GM21576 (cell line): ENCODE data around the gene ODAD4.

Experiments
- ATAC-seq: cut with Tn5 transposase; IDR thresholded peaks from one replicate; pipeline ENCODE4 v1.9.1; 2021; ENCODE audit warnings: mild to moderate bottlenecking, moderate library complexity; ENCODE audit not compliant: unreplicated experiment

Gene ODAD4

DNA sequence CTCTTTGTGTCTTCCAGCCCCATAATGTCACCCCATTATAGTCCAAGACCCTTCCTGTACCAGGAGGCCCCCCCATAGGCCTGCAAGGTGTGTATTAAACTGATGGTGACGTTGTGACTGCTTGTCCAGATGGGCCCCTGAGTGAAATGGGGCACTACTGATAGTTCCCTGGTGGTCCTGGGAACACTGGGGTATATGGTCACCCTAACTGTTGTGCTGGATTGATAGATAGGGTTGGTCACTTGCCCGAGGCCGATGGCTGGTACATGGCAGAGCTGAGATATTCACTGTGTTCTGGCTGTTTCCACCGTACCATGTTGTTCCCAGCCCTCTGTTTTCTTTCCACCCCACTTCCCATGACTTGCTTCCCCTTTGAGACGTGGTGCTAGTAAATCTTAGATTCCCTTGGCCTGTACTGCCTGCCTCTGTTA, 40.5 kb downstream of the ODAD4 start:
- no peak for ATAC-seq

DNA sequence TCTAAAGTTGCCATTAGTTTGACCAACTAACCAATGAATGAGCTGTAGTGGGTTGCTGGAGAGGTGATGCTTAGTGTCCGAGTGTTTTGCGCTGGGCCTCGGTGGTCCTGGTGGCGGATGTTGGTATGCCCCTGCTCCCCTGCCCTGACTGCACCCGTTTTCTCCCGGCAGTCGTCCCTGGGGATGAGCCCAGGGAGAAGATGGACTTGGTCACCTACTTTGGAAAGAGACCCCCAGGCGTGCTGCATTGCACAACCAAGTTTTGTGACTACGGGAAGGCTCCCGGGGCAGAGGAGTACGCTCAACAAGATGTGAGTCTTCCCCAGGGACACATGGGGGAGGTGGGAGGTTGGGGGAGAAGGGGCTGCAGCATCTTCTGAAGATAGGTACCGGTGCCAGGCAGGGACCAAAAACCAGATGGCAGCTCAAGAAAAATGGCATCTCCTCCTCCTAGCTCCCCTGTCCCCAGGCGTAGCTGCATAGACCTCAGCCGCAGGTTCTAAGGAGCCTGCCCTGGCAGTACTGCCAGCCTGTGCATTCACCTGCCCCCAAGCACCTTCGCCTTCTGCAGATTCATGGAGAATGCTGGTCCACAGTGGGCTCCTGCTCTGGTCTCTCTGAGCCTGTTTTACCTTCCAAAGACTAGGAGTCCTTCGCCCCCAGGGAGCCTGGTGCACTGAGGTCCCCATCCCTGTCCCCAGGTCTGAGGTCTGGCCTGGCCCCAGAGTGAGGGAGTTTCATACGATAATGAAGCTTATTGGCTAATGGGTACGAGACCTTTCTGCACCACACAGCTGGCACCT, 41.5 kb downstream of the ODAD4 start:
- no peak for ATAC-seq

DNA sequence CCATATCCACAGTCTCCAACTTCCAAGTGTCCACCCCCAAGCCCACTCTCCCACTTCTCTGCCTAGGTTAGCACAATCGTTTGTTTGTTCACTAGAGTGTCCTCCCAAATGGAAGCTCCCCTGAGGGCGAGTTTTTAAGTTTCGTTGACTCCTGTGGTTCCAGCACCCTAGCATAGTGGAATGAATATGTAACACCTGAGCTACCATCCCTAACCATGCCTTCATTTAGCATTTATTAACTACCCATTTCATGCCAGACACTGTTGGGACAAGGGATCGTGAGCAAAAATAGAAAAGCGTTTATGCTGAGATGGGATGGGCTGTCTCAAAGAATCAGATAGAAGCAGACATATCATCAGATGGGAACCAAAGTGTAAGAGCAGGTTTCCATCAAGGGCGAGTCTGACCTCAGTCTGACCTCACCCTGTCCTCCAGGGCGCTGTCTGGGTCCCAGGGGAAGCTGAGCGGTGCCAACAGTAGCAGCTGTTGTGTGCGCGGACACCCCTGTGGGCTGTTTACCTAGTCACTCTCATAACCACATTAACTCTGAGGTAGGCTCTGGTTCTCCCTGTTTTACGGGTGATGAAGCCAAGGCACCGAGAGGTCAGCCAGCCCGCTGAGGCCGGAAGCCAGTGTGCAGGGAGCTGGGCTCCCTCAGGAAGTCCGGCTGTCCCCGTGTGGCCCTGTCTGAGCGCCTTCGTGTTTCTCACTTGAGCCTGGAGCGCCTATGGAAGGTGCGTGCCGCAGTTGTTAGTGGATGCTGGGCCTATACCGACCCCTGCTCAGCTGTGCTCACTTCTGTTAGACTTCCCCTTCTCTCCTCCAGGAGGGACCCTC, 42.4 kb downstream of the ODAD4 start:
- ATAC-seq: no peak

DNA sequence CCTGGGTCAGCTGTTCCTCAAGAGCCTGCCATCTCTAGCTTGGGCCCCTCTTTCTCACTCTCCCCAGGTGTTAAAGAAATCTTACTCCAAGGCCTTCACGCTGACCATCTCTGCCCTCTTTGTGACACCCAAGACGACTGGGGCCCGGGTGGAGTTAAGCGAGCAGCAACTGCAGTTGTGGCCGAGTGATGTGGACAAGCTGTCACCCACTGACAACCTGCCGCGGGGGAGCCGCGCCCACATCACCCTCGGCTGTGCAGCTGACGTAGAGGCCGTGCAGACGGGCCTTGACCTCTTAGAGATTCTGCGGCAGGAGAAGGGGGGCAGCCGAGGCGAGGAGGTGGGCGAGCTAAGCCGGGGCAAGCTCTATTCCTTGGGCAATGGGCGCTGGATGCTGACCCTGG, 43.0 kb downstream of the ODAD4 start:
- no peak for ATAC-seq

DNA sequence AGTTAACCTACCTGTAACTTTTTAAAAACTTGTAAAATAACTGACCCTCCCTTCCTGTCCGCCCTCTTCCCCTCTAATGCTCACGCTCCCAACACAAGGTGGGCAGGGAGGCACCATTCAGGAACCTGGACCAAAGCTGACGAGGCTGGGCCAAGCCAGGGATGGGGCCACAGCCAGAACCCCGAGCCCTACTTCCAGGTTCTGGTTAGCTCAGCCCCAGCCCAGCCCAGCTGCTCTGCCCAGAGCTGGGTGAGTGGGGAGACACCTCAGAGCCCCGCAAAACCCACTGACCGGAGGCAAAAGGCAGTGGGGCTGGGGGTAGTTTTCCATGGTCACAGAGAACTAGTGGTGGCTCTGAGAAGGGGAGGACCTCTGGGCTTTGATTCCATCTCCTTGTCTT, 43.6 kb downstream of the ODAD4 start:
- no peak for ATAC-seq

DNA sequence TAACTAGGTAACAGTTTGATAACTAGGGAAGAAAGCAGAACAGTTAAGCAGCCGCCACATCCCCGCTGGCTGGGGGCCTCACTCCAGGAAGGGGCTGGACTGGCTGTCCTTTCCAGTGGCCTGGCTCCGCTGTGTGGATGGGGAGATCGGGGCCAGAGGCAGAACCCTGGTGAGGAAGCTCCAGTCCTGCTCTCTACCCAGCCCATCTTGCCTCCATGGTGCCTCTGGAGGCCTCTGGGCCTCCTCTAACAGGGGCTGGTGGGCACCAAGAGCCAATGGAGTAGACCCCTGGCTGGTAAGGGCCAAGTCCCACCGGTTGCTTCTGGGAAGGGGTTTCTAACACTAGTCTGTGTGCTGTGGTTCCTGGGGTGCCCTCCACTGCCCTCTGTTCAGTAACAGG, 44.2 kb downstream of the ODAD4 start:
- no peak for ATAC-seq

DNA sequence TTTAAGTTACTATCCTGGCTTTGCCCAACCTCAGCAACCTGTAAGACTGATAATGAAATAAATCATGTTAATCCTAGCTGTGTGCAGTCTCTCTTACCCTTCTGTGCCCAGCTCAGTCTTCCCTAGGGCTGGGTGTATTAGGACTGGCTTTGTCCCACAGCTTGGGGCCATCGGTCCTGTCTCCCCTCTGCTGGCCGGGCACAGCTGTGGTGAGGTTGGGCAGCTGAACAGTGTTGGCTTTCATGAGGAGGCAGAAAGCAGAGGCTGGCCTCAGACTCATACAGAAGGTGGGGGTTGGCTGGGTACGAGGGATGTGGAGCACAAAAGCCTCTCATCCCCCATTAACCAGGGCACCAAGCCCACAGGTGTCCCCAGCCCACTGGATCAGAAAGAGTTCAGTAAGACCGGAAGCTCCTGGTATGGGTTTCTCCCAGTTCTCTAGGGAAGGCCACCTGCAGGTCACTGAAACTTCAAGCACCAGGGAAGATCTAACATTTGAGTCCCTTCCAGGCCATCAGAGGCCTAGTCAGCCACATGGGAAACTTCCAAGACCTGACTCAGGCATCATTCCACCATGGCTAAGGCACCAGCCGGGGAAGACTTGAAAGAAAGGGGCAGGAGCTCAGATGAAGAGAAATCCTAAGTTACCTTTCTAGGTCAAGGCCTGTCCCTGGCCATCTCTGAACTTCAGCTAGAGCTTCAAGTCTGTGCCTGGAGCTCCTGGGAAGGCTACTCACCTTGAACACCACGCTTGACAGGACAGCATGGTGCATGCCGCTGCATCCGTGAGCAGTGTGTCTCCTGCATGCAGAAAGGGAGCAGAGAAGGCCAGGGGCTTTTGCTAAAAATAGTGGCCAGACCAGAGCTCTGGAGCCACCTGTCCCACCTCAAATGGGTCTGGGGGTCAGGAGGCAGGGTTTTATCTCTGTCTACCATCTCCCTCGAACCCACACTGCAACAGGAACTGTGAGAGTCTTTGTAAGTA, 45.0 kb downstream of the ODAD4 start:
- no peak for ATAC-seq

DNA sequence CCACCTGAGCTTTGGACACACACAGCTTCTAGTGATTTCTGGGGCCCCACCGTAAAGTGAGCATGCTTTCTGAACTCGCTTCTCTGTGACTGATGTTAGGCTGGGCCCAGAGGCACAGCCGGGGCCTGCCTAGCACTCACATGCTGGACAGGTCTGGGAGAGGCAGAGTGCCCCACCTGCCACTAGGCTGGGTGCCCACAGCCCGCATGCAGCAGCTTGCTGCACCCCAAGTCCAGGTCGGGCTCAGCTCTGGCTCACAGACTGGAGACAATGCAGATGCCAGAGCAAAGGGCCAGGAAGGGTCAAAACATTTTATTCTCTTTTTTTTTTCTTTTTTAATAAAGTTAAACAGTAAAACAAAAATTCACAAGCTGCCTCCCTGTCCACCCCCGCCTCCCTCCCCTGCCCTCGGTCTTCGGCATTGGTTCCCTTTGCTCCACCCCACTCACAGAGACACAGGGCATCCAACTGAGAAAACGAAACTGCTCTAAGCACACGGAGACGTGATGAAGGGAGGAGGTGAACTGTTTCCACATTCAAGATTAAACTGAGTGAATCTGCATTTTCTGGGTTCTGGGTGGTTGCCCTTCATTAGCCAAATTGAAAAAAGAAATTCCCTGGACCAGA, 45.8 kb downstream of the ODAD4 start:
- no peak for ATAC-seq

DNA sequence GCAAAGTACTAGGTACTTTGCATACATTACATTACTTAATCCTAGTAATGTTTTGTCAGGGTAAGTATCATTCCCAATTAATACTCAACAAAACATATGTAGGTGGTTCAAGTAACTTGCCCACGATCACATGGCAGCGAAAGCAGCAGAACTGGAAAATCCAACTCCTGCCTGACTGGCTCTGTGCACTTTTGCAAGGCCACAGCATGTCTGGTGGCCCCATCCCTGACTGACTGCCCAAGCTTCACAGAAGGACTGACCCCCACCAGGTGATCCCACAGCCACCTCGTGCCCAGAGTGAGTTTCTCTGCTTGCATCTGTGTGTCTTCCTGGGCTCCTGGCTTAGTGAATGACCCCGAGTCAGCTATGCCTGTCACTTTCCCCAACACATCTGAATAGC, 47.6 kb downstream of the ODAD4 start:
- no peak for ATAC-seq

DNA sequence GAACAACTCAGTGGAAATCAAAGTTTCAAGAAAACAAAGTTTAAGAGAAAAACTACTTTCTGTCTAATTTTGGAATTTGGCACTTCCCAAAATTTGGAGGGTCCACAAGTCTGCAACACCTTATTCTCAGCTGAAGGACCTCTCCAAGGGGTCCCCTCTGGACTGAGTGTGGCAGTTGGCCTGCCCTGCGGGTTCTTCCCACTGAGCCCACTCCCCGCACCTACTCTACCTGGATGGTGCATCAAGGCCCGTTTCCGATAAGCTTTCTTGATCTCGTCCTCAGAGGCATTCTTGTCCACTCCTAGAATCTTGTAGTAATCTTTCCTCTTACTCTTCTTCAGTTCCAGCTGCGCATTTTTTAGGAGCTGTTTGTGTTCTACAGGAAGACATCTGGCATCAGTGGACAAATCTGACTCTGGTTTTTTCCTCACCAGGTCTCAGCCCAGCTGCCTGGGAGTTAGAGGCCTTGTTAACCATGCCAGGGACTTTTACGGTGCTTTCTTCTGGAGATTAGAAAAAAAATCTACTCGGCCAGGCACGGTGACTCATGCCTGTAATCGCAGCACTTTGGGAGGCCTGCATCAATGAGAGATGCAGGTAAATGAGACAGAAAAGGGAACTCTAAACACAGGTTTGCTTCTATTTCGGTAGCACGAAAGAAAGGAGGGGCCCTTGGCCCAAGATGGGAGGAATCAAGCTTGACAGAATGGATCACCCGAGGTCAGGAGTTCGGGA, 51.8 kb downstream of the ODAD4 start:
- ATAC-seq: no peak

DNA sequence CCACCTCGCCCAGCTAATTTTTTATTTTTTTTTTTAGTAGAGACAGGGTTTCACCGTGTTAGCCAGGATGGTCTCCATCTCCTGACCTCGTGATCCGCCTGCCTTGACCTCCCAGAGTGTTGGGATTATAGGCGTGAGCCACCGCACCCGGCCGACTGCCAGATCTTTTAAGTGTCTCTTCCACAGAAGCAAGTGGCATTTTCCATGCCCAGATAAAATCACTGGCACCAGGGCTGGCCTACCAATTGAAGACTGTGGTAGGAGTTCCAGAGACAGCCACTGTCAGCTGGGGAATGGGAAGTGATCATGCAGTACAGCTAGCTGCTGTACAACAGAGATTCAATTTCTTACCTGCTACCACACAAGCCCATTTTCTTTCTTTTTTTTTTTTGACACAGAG, 54.0 kb downstream of the ODAD4 start:
- no peak for ATAC-seq

DNA sequence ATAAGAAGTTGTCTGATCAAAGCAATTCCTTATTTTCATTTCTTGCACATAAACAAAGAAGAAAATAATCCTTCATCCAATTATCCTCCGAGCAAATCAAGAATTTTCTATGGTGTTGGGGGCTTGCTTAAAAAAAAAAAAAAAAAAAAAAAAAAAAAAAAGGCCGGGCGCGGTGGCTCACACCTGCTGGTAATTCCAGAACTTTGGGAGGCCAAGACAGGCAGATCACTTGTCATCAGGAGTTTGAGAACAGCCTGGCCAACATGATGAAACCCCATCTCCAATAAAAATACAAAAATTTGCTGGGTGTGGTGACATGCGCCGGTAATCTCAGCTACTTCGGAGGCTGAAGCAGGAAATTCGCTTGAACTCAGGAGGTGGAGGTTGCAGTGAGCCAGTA, 55.5 kb downstream of the ODAD4 start:
- ATAC-seq: no peak

DNA sequence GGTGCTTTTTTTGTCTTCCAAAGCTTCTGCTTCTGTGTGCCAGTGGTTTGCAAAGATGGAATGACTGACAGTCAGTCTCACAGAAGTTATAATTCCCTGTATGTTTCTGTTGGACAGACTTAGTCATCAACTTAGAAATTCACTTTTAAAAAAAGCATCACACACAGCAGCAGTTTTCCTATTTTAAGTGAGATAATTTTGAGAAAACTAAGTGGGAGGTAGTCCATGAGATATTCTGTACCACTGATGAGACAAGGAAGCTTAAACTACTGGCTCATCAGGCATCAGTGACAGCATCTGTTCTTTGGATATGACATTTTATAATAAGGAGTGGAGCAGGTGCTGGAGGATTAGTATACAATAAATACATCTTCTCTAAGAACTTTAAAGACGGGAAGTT, 56.2 kb downstream of the ODAD4 start:
- no peak for ATAC-seq

DNA sequence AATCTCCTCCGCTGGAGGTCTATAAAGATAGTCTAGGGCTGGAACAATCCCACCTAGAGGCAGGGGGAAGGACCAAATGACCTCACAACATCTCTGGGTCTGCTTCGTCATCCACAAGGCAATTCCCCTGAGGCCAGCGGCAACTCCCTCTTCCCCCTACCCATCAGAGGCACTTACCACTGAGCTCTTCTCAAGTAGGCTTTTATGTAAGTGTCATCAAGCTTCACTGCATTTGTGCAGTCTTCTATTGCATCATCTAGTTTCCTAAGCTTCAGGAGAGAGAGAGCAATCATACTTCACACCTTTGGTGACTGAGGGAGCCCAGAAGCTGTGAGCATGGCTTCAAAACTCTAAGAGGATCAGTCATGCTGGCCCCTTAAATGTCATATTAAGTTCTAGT, 57.2 kb downstream of the ODAD4 start:
- ATAC-seq: no peak

DNA sequence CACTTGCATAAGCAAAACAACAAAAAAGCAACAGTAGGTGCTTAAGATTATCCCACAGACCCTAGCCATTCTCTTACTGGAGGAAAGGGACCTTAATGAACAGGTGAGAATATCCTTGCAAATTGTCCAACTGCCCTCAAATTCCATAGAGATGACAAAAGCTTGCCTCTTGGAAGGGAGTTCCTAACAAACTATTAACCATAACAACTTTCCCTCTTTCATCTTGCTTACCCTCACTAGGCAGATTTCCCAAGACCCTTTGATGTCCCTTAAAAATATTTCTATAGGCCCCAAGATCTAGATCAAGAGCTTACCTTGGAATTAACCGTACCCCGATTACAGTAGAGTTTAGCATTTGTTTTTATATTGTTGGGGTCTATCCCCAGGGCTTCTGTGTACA, 58.0 kb downstream of the ODAD4 start:
- no peak for ATAC-seq

DNA sequence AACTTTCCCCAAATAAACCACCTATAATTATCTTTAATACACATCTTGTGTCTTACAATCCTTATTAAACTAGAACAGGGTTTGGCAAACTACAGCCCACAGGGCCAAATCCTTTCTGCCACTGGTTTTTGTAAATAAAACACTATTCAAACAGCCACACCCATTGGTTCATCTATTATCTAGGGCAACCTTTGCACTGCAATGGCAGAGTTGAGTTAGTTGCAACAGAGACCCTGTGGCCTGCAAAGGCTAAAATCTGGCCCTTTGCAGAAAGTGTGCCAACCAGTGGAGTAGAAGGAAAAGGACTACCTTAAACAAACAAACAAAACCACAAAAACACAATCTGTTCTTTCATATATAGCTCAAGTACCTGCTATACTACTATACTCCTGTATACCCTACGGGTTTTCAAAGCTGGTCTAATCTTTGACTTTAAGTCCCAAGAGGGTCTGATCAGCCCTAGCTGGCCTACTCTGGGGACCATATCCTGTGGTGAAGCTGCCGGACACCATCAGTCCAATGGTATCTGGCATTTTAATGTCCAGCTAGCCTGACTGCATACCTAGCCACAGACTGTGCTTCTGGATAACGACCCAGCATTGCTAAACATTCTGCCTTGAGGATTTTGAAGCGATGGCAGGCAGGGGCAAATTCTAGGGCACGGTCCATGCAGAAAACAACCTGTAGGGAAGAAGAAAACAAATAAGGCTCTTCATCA, 59.4 kb downstream of the ODAD4 start:
- ATAC-seq: no peak

DNA sequence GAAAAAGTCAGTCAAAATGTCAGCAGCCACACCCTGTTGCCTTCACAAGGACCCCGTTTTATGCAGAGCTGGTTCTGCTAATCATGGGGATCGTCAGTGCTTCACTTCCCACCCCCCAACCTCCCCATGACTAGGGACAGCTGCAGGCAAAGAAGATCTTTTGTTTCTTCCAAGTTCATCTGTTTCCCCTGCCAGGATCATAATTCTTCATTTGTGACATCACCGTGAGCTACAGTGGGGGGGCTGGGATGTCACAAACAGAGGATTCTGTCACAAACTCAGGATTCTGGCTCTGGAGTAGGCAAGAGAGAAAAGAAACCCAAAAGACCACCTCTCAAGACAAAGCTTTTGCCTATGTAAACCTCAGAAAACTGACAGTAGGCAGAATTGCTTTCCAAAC, 62.2 kb downstream of the ODAD4 start:
- ATAC-seq: no peak

DNA sequence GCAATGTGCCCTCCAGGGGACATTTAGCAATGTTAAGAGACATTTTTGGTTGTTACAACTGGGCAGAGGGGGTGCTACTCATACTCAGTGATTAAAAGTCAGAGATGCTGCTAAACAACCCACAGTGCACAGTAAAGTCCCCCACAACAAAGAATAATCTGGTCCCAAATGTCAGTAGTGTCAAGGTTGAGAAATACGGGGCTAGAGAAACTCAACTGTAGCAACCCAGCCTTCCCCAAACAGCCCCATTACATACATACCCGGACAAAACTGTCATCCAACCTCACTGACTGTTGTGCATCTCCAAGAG, 66.4 kb downstream of the ODAD4 start:
- no peak for ATAC-seq

DNA sequence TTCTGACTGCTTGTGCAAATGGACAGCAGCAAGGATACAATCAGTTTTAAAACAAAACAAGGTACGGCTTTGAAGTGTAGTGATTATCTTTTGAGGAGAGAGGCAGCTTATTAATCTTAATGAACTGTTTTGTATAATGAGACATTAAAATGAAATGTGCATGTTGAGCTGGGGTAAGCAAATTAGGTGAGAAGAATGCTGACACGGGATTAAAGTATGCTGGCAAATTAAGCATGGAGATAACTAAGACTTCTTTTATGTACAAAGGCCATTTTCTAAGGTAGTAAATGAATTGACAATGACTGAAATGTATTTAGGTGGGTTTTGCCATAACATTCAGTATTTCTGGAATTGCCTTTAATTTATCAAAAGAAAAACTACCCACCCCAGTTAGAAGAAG, 68.1 kb downstream of the ODAD4 start:
- ATAC-seq: no peak
